Colonic mucosa (tissue), 4 donors: Measurements from ENCODE around the gene STAT3. TPM values are rescaled to one million over a fixed set of nuclear protein-coding genes. Genes with fewer than 3 reads are reported as not detected.
"Not testable (repeated sequence)": the region's sequence is repeated elsewhere in the genome, so short reads cannot be mapped to it uniquely, and the experiment has no call there.

Experiments
- DNase-seq: peaks from one replicate; pipeline ENCODE4 v3.0.0-alpha.2; 2020
- H3K27ac ChIP-seq: fragments of 200-600 bp; one replicate; pipeline ENCODE4 v1.8.0; 2021
- H3K27me3 ChIP-seq: fragments of 200-600 bp; one replicate; pipeline ENCODE4 v1.8.0; 2021
- H3K36me3 ChIP-seq: fragments of 200-600 bp; one replicate; pipeline ENCODE4 v1.8.0; 2021
- H3K4me1 ChIP-seq: fragments of 200-600 bp; one replicate; pipeline ENCODE4 v1.8.0; 2021; ENCODE audit warnings: mild to moderate bottlenecking
- H3K4me3 ChIP-seq: fragments of 200-600 bp; one replicate; pipeline ENCODE4 v1.8.0; 2021
- H3K9ac ChIP-seq, 2 donors: one replicate each; pipeline ENCODE4 v1.7.0; 2013; ENCODE audit warnings: control low read depth in 2 of 2, low read depth in 2 of 2, low read length in 2 of 2
- H3K9me3 ChIP-seq: fragments of 200-600 bp; one replicate; pipeline ENCODE4 v1.8.0; 2021
- intact Hi-C: fragments of 100-400 bp; cut with DNase I; formaldehyde crosslinking; loops from one replicate; pipeline ENCODE4 v1.14.1; 2022
- total RNA-seq, 2 donors: library from RNA; stranded (reverse); fragmentation: NEBNext Ultra II Directional in 1 of 2; extraction: Animal tissue kit (Norgen Biotek cat#: 25700) in 1 of 2; gene quantifications; one replicate each; pipeline ENCODE4 v1.2.1, GENCODE V29; 2021
- TF ChIP-seq, protein P1 (sequence below): fragments of 200-600 bp; IDR thresholded peaks from one replicate; pipeline ENCODE4 v1.8.0; 2022; ENCODE audit warnings: antibody characterized with exemption, mild to moderate bottlenecking
- donor health status: healthy.
- donor health status: DM: no; HTN: no; CAD: no.
- donor health status: DM: no; HTN: no; CAD: no.

The STAT3 gene
- total RNA-seq, 2 donors from 2014 or later: 137 to 216 TPM

DNA sequence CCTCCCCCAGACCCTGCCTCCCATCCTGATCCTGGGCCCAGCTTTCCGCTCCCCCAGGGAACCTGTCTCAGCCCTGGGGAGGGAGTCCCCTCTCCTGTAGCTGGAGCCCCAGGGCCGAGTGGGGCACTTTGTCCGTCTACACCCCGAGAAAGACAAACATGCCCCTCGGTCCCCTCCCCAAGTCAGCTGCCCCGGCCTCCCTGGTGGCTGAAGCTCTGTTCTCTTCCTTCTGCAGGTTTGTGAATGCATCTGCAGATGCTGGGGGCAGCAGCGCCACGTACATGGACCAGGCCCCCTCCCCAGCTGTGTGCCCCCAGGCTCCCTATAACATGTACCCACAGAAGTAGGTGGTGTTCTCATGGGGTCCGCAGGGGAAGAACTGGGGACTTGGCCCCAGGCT lies 79.1 kb downstream of the STAT3 start:
- Histone ChIP-seq H3K27ac (no peak overlapping the region), H3K9me3 (no peaks in the 10 kb centered on the region), H3K4me3 (no peak overlapping the region), H3K9ac (no peak overlapping the region), H3K27me3 (no peaks in the 10 kb centered on the region), H3K36me3 (no peaks in the 10 kb centered on the region), H3K4me1 (peaks cover 4% of the 10 kb centered on the region)
- DNase-seq: no peak
- intact Hi-C loops: no loop called here
- TF ChIP-seq, protein P1, sequence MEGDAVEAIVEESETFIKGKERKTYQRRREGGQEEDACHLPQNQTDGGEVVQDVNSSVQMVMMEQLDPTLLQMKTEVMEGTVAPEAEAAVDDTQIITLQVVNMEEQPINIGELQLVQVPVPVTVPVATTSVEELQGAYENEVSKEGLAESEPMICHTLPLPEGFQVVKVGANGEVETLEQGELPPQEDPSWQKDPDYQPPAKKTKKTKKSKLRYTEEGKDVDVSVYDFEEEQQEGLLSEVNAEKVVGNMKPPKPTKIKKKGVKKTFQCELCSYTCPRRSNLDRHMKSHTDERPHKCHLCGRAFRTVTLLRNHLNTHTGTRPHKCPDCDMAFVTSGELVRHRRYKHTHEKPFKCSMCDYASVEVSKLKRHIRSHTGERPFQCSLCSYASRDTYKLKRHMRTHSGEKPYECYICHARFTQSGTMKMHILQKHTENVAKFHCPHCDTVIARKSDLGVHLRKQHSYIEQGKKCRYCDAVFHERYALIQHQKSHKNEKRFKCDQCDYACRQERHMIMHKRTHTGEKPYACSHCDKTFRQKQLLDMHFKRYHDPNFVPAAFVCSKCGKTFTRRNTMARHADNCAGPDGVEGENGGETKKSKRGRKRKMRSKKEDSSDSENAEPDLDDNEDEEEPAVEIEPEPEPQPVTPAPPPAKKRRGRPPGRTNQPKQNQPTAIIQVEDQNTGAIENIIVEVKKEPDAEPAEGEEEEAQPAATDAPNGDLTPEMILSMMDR: no peak

DNA sequence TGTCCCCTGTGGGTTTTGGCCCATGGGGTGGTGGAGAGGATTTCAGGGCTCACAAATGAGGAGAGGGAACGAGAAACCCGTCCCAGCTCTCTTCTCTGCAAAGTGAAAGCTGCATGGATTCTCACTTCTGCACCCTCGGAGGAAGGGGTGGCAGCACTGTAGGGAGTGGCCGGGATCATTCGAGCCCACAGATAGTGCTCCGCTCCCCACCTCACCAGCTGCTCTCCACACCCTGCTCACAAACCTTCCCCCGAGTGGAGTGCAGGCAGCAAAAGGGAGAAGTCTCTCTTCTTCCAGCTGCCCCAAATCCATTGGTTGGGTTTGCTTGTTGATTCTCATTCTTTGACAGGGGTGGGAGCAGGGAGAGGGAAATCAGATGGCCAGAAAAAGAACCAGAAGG lies 79.8 kb downstream of the STAT3 start:
- Histone ChIP-seq H3K36me3 (no peaks in the 10 kb centered on the region), H3K4me3 (no peak overlapping the region), H3K27ac (no peak overlapping the region), H3K9ac (no peak overlapping the region), H3K27me3 (no peaks in the 10 kb centered on the region), H3K4me1 (peaks cover 4% of the 10 kb centered on the region), H3K9me3 (no peaks in the 10 kb centered on the region)
- TF ChIP-seq, protein P1: no peak
- no peak for DNase-seq
- intact Hi-C loops: no loop called here

DNA sequence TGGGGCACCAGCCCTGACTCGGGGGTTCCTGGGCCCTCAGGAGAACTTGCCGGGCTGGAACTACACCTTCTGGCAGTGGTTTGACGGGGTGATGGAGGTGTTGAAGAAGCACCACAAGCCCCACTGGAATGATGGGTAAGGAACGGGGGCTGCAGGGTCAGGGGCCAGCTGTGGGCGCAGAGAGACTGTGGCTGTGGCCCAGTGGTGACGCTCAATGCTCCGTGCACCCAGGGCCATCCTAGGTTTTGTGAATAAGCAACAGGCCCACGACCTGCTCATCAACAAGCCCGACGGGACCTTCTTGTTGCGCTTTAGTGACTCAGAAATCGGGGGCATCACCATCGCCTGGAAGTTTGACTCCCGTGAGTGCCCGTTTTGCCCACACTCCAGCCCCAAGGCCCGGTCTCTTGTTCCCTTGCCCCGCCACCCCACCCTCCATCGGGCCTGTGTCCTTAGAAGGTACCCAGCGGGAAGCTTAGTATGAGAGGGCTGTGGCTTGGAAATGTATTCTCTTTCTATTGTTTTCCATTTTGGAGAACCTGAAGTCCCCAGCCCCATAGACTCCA lies 80.8 kb downstream of the STAT3 start:
- H3K36me3 ChIP-seq: no peaks in the 10 kb centered on the region
- no peaks in the 10 kb centered on the region for H3K9me3 ChIP-seq
- no peaks in the 10 kb centered on the region for H3K27me3 ChIP-seq
- no peak overlapping the region for H3K4me3 ChIP-seq
- intact Hi-C loops: no loop called here
- no peak overlapping the region for H3K27ac ChIP-seq
- H3K9ac ChIP-seq: no peak overlapping the region
- TF ChIP-seq, protein P1: no peak
- peaks cover 2% of the 10 kb centered on the region for H3K4me1 ChIP-seq
- DNase-seq: no peak

DNA sequence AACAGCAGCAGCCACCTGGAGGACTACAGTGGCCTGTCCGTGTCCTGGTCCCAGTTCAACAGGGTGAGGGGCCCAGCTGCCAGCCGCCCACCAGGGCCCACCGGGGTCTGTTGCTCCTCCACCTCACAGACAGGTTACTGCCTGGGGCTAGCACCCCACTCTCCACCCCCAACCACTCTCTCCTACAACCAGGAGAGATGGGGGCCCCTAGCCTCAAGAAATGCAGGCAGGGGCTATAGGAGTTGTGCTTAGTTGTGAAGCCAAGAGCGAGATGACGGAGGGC lies 81.9 kb downstream of the STAT3 start:
- Histone ChIP-seq H3K9me3 (no peaks in the 10 kb centered on the region), H3K36me3 (no peaks in the 10 kb centered on the region), H3K27ac (no peak overlapping the region), H3K4me3 (no peak overlapping the region), H3K27me3 (no peaks in the 10 kb centered on the region), H3K9ac (no peak overlapping the region), H3K4me1 (no peaks in the 10 kb centered on the region)
- TF ChIP-seq, protein P1: no peak
- intact Hi-C loops: no loop called here
- DNase-seq: no peak

DNA sequence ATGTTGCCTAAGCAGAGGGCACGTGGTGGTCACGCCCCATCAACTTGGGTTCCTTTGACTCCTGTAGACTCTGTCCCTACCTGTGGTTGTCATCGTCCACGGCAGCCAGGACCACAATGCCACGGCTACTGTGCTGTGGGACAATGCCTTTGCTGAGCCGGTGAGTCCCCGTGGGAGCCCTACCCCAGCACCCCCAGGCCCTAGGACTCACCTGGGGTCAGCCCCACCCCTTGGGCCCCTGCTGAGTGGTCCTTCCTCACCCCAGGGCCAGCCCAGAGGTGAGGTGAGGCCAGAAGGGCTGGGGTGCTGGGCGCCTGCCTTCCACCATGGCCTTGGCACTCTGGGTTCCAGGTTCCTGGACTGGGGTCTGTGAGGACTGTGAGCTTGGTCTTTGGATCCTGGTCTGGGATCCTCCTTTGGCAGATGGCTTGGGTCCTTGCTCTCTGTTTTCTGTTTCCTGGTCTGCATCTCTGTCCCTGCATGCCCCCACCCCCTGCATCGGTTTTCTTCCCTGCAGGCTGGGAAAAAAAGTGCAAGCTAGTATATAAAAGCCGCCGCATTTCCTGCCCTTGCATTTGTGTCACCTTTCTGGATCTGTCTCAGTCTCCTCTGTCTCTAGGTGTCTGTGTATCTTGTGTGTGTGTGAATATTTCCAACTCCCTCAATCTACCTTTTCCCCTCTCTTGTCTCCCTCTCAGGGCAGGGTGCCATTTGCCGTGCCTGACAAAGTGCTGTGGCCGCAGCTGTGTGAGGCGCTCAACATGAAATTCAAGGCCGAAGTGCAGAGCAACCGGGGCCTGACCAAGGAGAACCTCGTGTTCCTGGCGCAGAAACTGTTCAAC lies 82.5 kb downstream of the STAT3 start:
- Histone ChIP-seq H3K4me1 (no peaks in the 10 kb centered on the region), H3K27ac (no peak overlapping the region), H3K9ac (no peak overlapping the region), H3K27me3 (no peaks in the 10 kb centered on the region), H3K9me3 (no peaks in the 10 kb centered on the region), H3K36me3 (no peaks in the 10 kb centered on the region), H3K4me3 (no peak overlapping the region)
- DNase-seq: no peak
- TF ChIP-seq, protein P1: no peak
- intact Hi-C loops: no loop called here

DNA sequence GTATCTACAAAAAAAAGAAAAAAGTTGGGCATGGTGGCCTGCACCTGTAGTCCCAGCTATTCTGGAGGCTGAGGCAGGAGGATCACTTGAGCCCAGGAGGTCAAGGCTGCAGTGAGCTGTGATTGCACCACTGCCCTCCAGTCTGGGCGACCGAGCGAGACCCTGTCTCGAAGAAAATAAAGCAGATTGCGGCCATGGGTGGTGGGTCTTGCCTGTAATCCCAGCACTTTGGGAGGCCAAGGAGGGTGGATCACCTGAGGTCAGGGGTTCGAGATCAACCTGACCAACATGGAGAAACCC lies 83.3 kb downstream of the STAT3 start:
- H3K9me3 ChIP-seq, H3K27ac ChIP-seq, H3K4me3 ChIP-seq, H3K9ac ChIP-seq, intact Hi-C loops, H3K36me3 ChIP-seq, H3K27me3 ChIP-seq, H3K4me1 ChIP-seq, DNase-seq: not testable (repeated sequence)
